Right lobe of liver (tissue), 4 donors: ENCODE measurements around the gene HTR5A.

Experiments used
- POLR2A ChIP-seq: fragments of 450-650 bp; IDR thresholded peaks from one replicate; pipeline ENCODE4 v1.6.1; 2017; ENCODE audit warnings: antibody characterized with exemption, mild to moderate bottlenecking
- TF ChIP-seq, protein P1 (sequence below), 4 donors: fragments of 200-600 bp in 3 of 4; fragments of 450-650 bp in 1 of 4; IDR thresholded peaks; one replicate each; pipeline versions ENCODE4 v1.5.1 to v1.8.0; 2016 to 2022; ENCODE audit warnings: antibody characterized with exemption in 4 of 4, mild to moderate bottlenecking in 2 of 4
- donor health status: DM: no; HTN: no; CAD: no.
- donor health status: DM: no; HTN: no; CAD: no.
- donor health status: DM: no; HTN: yes; CAD: no.

DNA sequence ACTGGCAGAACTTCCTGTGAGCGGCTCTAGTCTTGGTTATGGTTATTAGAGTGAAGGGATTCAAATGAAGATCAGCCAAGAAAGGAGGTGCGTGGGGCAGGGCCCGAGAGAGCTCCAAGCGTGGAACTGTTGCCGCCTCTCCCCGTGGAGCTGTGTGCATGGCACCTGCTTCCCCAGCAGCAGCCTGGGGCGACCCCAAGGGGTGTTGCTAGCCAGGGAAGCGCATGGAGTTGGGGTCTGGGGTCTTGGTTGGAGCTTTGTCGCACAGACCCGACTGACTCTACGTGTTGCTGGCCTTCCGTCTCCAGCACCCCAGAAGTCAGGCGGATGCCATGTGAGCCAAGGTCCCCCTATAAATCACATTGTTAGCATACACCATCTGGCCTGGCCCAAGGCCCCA, 61.0 kb downstream of the HTR5A start:
- TF ChIP-seq, protein P1, sequence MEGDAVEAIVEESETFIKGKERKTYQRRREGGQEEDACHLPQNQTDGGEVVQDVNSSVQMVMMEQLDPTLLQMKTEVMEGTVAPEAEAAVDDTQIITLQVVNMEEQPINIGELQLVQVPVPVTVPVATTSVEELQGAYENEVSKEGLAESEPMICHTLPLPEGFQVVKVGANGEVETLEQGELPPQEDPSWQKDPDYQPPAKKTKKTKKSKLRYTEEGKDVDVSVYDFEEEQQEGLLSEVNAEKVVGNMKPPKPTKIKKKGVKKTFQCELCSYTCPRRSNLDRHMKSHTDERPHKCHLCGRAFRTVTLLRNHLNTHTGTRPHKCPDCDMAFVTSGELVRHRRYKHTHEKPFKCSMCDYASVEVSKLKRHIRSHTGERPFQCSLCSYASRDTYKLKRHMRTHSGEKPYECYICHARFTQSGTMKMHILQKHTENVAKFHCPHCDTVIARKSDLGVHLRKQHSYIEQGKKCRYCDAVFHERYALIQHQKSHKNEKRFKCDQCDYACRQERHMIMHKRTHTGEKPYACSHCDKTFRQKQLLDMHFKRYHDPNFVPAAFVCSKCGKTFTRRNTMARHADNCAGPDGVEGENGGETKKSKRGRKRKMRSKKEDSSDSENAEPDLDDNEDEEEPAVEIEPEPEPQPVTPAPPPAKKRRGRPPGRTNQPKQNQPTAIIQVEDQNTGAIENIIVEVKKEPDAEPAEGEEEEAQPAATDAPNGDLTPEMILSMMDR (IDR thresholded peaks at IDR 0.05): no peak
- no peak for TF ChIP-seq POLR2A
